Neural cell (in vitro differentiated cells): Measurements from ENCODE around the gene PRRX2. TPM values are rescaled to one million over a fixed set of nuclear protein-coding genes. Genes with fewer than 3 reads are reported as not detected.

Experiments used
- H2AFZ ChIP-seq: fragments of 200-600, 300-800 bp; sonication (generic), shearing (Covaris generic); 2 replicates; pipeline ENCODE4 v1.6.0; 2014; ENCODE audit warnings: low read depth, mild to moderate bottlenecking, antibody characterized with exemption, low read length, moderate library complexity
- H3F3A ChIP-seq: fragments of 200-600 bp; shearing (Covaris generic); 2 replicates; pipeline ENCODE4 v1.6.1; 2016; ENCODE audit warnings: mild to moderate bottlenecking, moderate library complexity, mixed read lengths, antibody characterized with exemption, low read length; ENCODE audit not compliant: insufficient read depth, poor library complexity, severe bottlenecking
- H3K27ac ChIP-seq: fragments of 200-600, 300-800 bp; sonication (generic), shearing (Covaris generic); 2 replicates; pipeline ENCODE4 v1.5.1; 2014; ENCODE audit warnings: mild to moderate bottlenecking, low read length, moderate library complexity
- H3K27me3 ChIP-seq: fragments of 300-800, 200-600 bp; sonication (generic), shearing (Covaris generic); 2 replicates; pipeline ENCODE4 v1.6.0; 2014; ENCODE audit warnings: mild to moderate bottlenecking, low read depth, low read length, moderate library complexity; ENCODE audit not compliant: insufficient read depth
- H3K36me3 ChIP-seq: fragments of 300-800, 200-600 bp; sonication (generic), shearing (Covaris generic); 2 replicates; pipeline ENCODE4 v1.5.1; 2014; ENCODE audit warnings: mild to moderate bottlenecking, antibody characterized with exemption, low read length, moderate library complexity; ENCODE audit not compliant: insufficient read depth
- H3K4me2 ChIP-seq: fragments of 300-800, 200-600 bp; sonication (generic), shearing (Covaris generic); 2 replicates; pipeline ENCODE4 v1.6.0; 2014; ENCODE audit warnings: mild to moderate bottlenecking, low read length
- H3K4me3 ChIP-seq: fragments of 300-800, 200-600 bp; sonication (generic), shearing (Covaris generic); 2 replicates; pipeline ENCODE4 v1.5.1; 2014; ENCODE audit warnings: mild to moderate bottlenecking, low read length, moderate library complexity
- H3K79me2 ChIP-seq: fragments of 200-600 bp; shearing (Covaris generic); replicated peaks from 2 replicates; pipeline ENCODE4 v1.6.0; 2014; ENCODE audit warnings: mild to moderate bottlenecking, low read length, moderate library complexity; ENCODE audit not compliant: insufficient read depth
- H3K9ac ChIP-seq: fragments of 300-800, 200-600 bp; sonication (generic), shearing (Covaris generic); 2 replicates; pipeline ENCODE4 v1.6.1; 2016; ENCODE audit warnings: mild to moderate bottlenecking, low read length, mixed read lengths
- H3K9me2 ChIP-seq: fragments of 200-600 bp; shearing (Covaris generic); 2 replicates; pipeline ENCODE4 v1.6.1; 2016; ENCODE audit warnings: mild to moderate bottlenecking, low read length, mixed read lengths; ENCODE audit not compliant: insufficient read depth
- H3K9me3 ChIP-seq: fragments of 200-600, 300-800 bp; sonication (generic), shearing (Covaris generic); 2 replicates; pipeline ENCODE4 v1.6.1; 2016; ENCODE audit warnings: mild to moderate bottlenecking, mixed run types, low read length, moderate library complexity, mixed read lengths
- H4K20me1 ChIP-seq: fragments of 200-600 bp; shearing (Covaris generic); 2 replicates; pipeline ENCODE4 v1.6.1; 2016; ENCODE audit warnings: mild to moderate bottlenecking, mixed run types; ENCODE audit not compliant: insufficient read depth
- EP300 ChIP-seq: fragments of 450-650 bp; conservative IDR thresholded peaks from 2 replicates; pipeline ENCODE4 v1.6.1; 2014; ENCODE audit warnings: antibody characterized with exemption, mild to moderate bottlenecking, moderate library complexity; ENCODE audit not compliant: poor library complexity, severe bottlenecking
- EZH2 ChIP-seq: fragments of 200-600, 300-800 bp; shearing (Covaris generic), sonication (generic); IDR thresholded peaks from 2 replicates; pipeline ENCODE4 v1.6.1; 2014; ENCODE audit warnings: antibody characterized with exemption, low read length, borderline replicate concordance, mild to moderate bottlenecking; ENCODE audit not compliant: insufficient read depth, poor library complexity, severe bottlenecking
- MXI1 ChIP-seq: fragments of 450-650 bp; conservative IDR thresholded peaks from 2 replicates; pipeline ENCODE4 v1.6.1; 2014; ENCODE audit warnings: antibody characterized with exemption, mild to moderate bottlenecking; ENCODE audit not compliant: poor library complexity, severe bottlenecking
- POLR2AphosphoS5 ChIP-seq: IDR thresholded peaks from 2 replicates; pipeline ENCODE4 v1.6.1; 2012
- RAD21 ChIP-seq: fragments of 450-650 bp; conservative IDR thresholded peaks from 2 replicates; pipeline ENCODE4 v1.6.1; 2014; ENCODE audit warnings: antibody characterized with exemption, mild to moderate bottlenecking, moderate library complexity
- REST ChIP-seq: IDR thresholded peaks from 2 replicates; pipeline ENCODE4 v1.6.1; 2012; ENCODE audit warnings: borderline replicate concordance
- SMC3 ChIP-seq: fragments of 450-650 bp; conservative IDR thresholded peaks from 2 replicates; pipeline ENCODE4 v1.6.1; 2014; ENCODE audit warnings: antibody characterized with exemption, mild to moderate bottlenecking, moderate library complexity; ENCODE audit not compliant: poor library complexity
- TAF1 ChIP-seq: IDR thresholded peaks from 2 replicates; pipeline ENCODE4 v1.6.1; 2012; ENCODE audit warnings: low read depth
- polyA plus RNA-seq: library from polyadenylated mRNA; depleted of rRNA; stranded (reverse); fragments of >200 nt; gene quantifications from 2 replicates; pipeline ENCODE4 v1.2.3, GENCODE V29; 2014
- TF ChIP-seq, protein P1 (sequence below): fragments of 450-650 bp; IDR thresholded peaks from 2 replicates; pipeline ENCODE4 v1.5.1; 2014; ENCODE audit warnings: antibody characterized with exemption, mild to moderate bottlenecking, moderate library complexity; ENCODE audit not compliant: poor library complexity, severe bottlenecking

PRRX2 gene
- polyA plus RNA-seq, 1 donor from 2014 or later: not detected

DNA sequence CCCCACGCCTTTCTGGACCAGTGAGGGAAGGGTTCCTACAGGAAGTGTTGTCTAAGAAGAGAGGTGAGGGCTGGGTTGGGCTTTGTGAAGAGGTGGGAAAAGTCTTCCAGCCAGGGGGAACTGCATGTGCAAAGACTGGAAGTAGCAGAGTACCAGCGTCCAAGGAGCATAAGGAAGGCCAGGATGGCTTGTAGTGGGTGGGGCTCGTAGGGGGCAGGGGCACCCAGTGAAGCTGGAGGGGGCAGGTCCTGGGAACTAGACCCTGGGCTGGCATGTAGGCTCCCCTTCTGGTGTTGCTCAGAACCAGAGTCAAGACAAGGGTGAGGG is 20.4 kb downstream of the PRRX2 start:
- Histone ChIP-seq H3K27me3 (no peaks in the 10 kb centered on the region), H3F3A (no peaks in the 10 kb centered on the region), H3K27ac (no peak overlapping the region), H2AFZ (no peak overlapping the region), H3K4me2 (no peak overlapping the region), H3K79me2 (no peaks in the 10 kb centered on the region), H4K20me1 (no peaks in the 10 kb centered on the region), H3K9me3 (no peaks in the 10 kb centered on the region), H3K36me3 (no peaks in the 10 kb centered on the region), H3K9ac (no peak overlapping the region), H3K4me3 (no peak overlapping the region), H3K9me2 (no peaks in the 10 kb centered on the region)
- TF ChIP-seq, protein P1, sequence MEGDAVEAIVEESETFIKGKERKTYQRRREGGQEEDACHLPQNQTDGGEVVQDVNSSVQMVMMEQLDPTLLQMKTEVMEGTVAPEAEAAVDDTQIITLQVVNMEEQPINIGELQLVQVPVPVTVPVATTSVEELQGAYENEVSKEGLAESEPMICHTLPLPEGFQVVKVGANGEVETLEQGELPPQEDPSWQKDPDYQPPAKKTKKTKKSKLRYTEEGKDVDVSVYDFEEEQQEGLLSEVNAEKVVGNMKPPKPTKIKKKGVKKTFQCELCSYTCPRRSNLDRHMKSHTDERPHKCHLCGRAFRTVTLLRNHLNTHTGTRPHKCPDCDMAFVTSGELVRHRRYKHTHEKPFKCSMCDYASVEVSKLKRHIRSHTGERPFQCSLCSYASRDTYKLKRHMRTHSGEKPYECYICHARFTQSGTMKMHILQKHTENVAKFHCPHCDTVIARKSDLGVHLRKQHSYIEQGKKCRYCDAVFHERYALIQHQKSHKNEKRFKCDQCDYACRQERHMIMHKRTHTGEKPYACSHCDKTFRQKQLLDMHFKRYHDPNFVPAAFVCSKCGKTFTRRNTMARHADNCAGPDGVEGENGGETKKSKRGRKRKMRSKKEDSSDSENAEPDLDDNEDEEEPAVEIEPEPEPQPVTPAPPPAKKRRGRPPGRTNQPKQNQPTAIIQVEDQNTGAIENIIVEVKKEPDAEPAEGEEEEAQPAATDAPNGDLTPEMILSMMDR: no peak
- TF ChIP-seq EZH2: no peak
- no peak for TF ChIP-seq MXI1
- no peak for TF ChIP-seq SMC3
- no peak for TF ChIP-seq TAF1
- no peak for TF ChIP-seq EP300
- no peak for TF ChIP-seq POLR2AphosphoS5

- Histone ChIP-seq H3K27me3 (no peaks in the 10 kb centered on the region), H3K27ac (no peak overlapping the region), H4K20me1 (no peaks in the 10 kb centered on the region), H3K4me2 (no peak overlapping the region), H3K36me3 (no peaks in the 10 kb centered on the region), H3K4me3 (no peak overlapping the region), H3K9me3 (no peaks in the 10 kb centered on the region), H3K9me2 (no peaks in the 10 kb centered on the region), H3K9ac (no peak overlapping the region), H3K79me2 (no peaks in the 10 kb centered on the region), H3F3A (no peaks in the 10 kb centered on the region), H2AFZ (no peak overlapping the region)
- TF ChIP-seq TAF1 (no peak), EP300 (no peak), RAD21 (no peak), SMC3 (no peak), MXI1 (no peak)
- TF ChIP-seq, protein P1: no peak
Measured at GRCh38 chr9:129686736-129687135, 21.3 kb downstream of the PRRX2 start.

DNA sequence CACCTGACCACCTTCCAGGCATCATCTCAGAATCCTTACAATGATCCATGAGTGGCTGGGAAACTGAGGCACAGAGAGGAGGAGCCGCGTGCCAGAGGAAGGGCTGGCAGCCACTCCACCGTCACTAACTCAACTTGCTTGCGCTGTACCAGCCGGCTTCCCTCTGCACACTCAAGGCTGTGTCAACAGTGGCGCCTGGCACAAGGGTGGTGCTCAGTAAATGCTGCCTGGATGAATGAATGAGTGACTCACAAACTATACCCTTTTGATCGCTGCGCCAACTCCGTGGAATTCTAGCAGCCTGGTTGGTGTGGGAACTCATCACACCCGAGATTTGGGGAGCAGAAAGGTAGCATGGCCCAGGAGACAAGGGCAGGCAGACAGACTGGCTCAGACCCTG is 21.9 kb downstream of the PRRX2 start:
- Histone ChIP-seq H3K79me2 (no peaks in the 10 kb centered on the region), H3K9ac (no peak overlapping the region), H3K4me2 (no peak overlapping the region), H3K4me3 (no peak overlapping the region), H3K27ac (no peak overlapping the region), H3K9me2 (no peaks in the 10 kb centered on the region), H3F3A (no peaks in the 10 kb centered on the region), H3K27me3 (no peaks in the 10 kb centered on the region), H4K20me1 (no peaks in the 10 kb centered on the region), H3K9me3 (no peaks in the 10 kb centered on the region), H3K36me3 (no peaks in the 10 kb centered on the region), H2AFZ (no peak overlapping the region)
- TF ChIP-seq EP300 (no peak), REST (no peak), POLR2AphosphoS5 (no peak), EZH2 (no peak)
- TF ChIP-seq, protein P1: no peak
